Stomach (tissue), 9 donors: ENCODE results near the gene SEMA5A. TPM values are rescaled to one million over a fixed set of nuclear protein-coding genes. Genes with fewer than 3 reads are reported as not detected.

Experiments
- DNase-seq, 2 donors: peaks; one replicate each; pipeline versions ENCODE4 v3.0.0 to v3.0.0-alpha.2; 2013 to 2019
- H3K27ac ChIP-seq, 5 donors: fragments of 200-600 bp in 4 of 5; sonication (generic) in 4 of 5; one replicate each; pipeline ENCODE4 v1.5.1; 2013 to 2019; ENCODE audit warnings: mild to moderate bottlenecking in 1 of 5, moderate library complexity in 1 of 5
- H3K27me3 ChIP-seq, 3 donors: fragments of 200-600 bp; sonication (generic); one replicate each; pipeline ENCODE4 v1.5.1; 2017 to 2019; ENCODE audit warnings: mixed run types in 1 of 3
- H3K36me3 ChIP-seq, 4 donors: fragments of 200-600 bp; sonication (generic); 1 replicate in 3 of 4; 2 replicates in 1 of 4; pipeline ENCODE4 v1.5.1; 2016 to 2019
- H3K4me1 ChIP-seq, 4 donors: fragments of 200-600 bp; sonication (generic); one replicate each; pipeline ENCODE4 v1.5.1; 2016 to 2019
- H3K4me3 ChIP-seq, 4 donors: fragments of 200-600 bp; sonication (generic) in 3 of 4; one replicate each; pipeline ENCODE4 v1.5.1; 2016 to 2019; ENCODE audit warnings: mild to moderate bottlenecking in 1 of 4
- H3K9me3 ChIP-seq, 4 donors: fragments of 200-600 bp; sonication (generic); one replicate each; pipeline ENCODE4 v1.5.1; 2016 to 2019
- EP300 ChIP-seq: sonication (generic); formaldehyde crosslinking; IDR thresholded peaks from one replicate; pipeline ENCODE4 v1.6.1; 2017; ENCODE audit warnings: antibody characterized with exemption
- POLR2A ChIP-seq, 4 donors: fragments of 450-650 bp; IDR thresholded peaks; one replicate each; pipeline ENCODE4 v1.6.1; 2016; ENCODE audit warnings: antibody characterized with exemption in 4 of 4, control low read depth in 2 of 4, mild to moderate bottlenecking in 1 of 4, moderate library complexity in 1 of 4
- POLR2AphosphoS5 ChIP-seq, 3 donors: sonication (generic); formaldehyde crosslinking; IDR thresholded peaks; one replicate each; pipeline ENCODE4 v1.6.1; 2016; ENCODE audit warnings: antibody characterized with exemption in 3 of 3
- WGBS, 5 donors: extraction: QIAGEN DNeasy Blood & Tissue Kit in 3 of 5; methylation state at CpG; one replicate each; pipeline versions ENCODE4 v1.1.5 to v1.1.7; 2013 to 2018; 5-methylcytosine and 5-hydroxymethylcytosine counted together
- intact Hi-C: fragments of 100-400 bp; cut with DNase I; formaldehyde crosslinking; loops from one replicate; pipeline ENCODE4 v1.15.1; 2023; ENCODE audit warnings: low total_unique reads
- polyA plus RNA-seq, 3 donors: library from polyadenylated mRNA; stranded (reverse); fragments of 200-250 nt; gene quantifications; one replicate each; pipeline ENCODE4 v1.2.3, GENCODE V29; 2013
- total RNA-seq, 5 donors: library from RNA; depleted of rRNA; stranded (reverse); fragments of >200 nt; gene quantifications; one replicate each; pipeline versions ENCODE4 v1.1.0 to v1.2.3, GENCODE V29; 2014 to 2016
- TF ChIP-seq, protein P1 (sequence below), 7 experiments: fragments of 450-650 bp in 4 of 7; fragments of 200-600 bp in 3 of 7; sonication (generic) in 3 of 7; IDR thresholded peaks; one replicate each; pipeline ENCODE4 v1.5.1; 2016 to 2019; ENCODE audit warnings: antibody characterized with exemption in 7 of 7, control low read depth in 2 of 7, mild to moderate bottlenecking in 1 of 7
- donor health status: healthy with polysubstance abuse.
- donor health status: Bipolar disorder and iron deficiency.
- donor health status: healthy.

The SEMA5A gene
- total and polyA plus RNA-seq, 8 donors = 0.62 to 26.4 (median 3.2) TPM

DNA sequence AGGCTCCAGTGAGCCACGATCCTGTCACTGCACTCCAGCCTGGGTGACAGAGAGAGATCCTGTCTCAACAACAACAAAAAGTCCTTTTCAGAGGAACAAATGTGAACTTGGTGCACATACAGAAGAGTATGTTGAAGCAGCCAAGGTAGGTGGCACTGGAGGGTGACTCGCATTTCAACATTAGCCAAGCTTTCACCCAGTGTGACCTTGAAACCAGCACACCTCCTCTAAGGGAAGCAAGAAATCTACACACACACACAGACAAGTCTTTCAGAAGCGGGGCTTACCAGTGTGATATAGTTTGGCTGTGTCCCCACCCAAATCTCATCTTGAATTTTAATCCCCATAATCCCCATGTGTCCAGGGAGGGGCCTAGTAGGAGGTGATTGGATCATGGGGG lies 225.2 kb downstream of the SEMA5A start:
- Histone ChIP-seq H3K4me1 (no peaks in the 10 kb centered on the region), H3K4me3 (no peak overlapping the region), H3K36me3 (no peaks in the 10 kb centered on the region), H3K9me3 (no peaks in the 10 kb centered on the region), H3K27me3 (no peaks in the 10 kb centered on the region), H3K27ac (no peak overlapping the region)
- WGBS, 5 donors = 81 to 97% (median 86%) methylated on average over 3 of the region's 3 CpGs
- intact Hi-C loops = no loop called here
- TF ChIP-seq, protein P1, sequence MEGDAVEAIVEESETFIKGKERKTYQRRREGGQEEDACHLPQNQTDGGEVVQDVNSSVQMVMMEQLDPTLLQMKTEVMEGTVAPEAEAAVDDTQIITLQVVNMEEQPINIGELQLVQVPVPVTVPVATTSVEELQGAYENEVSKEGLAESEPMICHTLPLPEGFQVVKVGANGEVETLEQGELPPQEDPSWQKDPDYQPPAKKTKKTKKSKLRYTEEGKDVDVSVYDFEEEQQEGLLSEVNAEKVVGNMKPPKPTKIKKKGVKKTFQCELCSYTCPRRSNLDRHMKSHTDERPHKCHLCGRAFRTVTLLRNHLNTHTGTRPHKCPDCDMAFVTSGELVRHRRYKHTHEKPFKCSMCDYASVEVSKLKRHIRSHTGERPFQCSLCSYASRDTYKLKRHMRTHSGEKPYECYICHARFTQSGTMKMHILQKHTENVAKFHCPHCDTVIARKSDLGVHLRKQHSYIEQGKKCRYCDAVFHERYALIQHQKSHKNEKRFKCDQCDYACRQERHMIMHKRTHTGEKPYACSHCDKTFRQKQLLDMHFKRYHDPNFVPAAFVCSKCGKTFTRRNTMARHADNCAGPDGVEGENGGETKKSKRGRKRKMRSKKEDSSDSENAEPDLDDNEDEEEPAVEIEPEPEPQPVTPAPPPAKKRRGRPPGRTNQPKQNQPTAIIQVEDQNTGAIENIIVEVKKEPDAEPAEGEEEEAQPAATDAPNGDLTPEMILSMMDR (IDR thresholded peaks at IDR 0.05) = no peak
- TF ChIP-seq POLR2A (IDR thresholded peaks at IDR 0.05) (no peak), EP300 (no peak), POLR2AphosphoS5 (IDR thresholded peaks at IDR 0.05) (no peak)
- DNase-seq = no peak

DNA sequence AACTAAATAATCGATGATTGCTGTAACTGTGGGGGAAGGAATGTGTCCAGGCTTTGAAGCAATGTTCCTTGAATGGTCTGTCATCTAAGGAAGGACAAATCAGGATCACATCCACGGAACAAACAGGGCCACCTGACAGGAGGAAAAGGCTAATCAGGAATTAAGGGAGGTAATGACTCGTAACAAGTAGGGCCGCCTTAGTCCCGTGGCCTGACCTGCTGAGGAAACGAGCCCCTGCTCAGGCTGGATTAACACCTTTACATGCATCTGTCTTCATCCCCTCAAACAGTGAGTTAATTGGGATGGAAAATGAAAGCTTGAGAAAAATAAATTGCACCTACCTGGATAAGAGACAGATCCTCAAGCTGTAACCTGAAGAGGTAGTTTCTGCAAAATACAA lies 227.8 kb downstream of the SEMA5A start:
- Histone ChIP-seq H3K4me1 (no peaks in the 10 kb centered on the region), H3K36me3 (no peaks in the 10 kb centered on the region), H3K4me3 (no peak overlapping the region), H3K27ac (no peak overlapping the region), H3K9me3 (no peaks in the 10 kb centered on the region), H3K27me3 (no peaks in the 10 kb centered on the region)
- no peak for TF ChIP-seq POLR2AphosphoS5 (IDR thresholded peaks at IDR 0.05)
- TF ChIP-seq POLR2A (IDR thresholded peaks at IDR 0.05) = no peak
- TF ChIP-seq, protein P1 (IDR thresholded peaks at IDR 0.05) = no peak
- no peak for TF ChIP-seq EP300
- WGBS, 5 donors = 75 to 87% (median 79%) methylated on average over 6 of the region's 6 CpGs
- DNase-seq = no peak
- intact Hi-C loops = no loop called here

DNA sequence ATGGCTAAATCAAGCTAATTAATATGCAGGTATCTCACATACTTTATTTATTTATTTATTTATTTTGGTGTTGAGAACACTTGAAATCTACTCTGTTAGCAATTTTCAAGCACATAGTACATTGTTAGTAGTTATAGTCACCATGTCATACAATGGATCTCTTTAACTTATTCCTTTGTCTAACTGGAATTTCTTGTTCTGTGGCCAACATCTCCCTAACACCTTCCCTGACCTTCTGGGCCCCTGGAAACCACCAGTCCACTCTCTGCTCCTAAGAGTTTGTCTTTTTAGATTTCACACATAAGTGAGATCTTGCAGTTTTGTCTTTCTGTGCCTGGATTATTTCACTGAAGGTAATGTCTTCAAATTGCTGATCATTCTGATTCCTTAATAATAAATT lies 229.1 kb downstream of the SEMA5A start:
- H3K9me3 ChIP-seq = no peaks in the 10 kb centered on the region
- no peaks in the 10 kb centered on the region for H3K36me3 ChIP-seq
- intact Hi-C loops = no loop called here
- DNase-seq = no peak
- TF ChIP-seq, protein P1 (IDR thresholded peaks at IDR 0.05) = no peak
- TF ChIP-seq POLR2A (IDR thresholded peaks at IDR 0.05) (no peak), EP300 (no peak), POLR2AphosphoS5 (IDR thresholded peaks at IDR 0.05) (no peak)
- no peaks in the 10 kb centered on the region for H3K27me3 ChIP-seq
- no peak overlapping the region for H3K27ac ChIP-seq
- no peak overlapping the region for H3K4me3 ChIP-seq
- H3K4me1 ChIP-seq = no peaks in the 10 kb centered on the region

DNA sequence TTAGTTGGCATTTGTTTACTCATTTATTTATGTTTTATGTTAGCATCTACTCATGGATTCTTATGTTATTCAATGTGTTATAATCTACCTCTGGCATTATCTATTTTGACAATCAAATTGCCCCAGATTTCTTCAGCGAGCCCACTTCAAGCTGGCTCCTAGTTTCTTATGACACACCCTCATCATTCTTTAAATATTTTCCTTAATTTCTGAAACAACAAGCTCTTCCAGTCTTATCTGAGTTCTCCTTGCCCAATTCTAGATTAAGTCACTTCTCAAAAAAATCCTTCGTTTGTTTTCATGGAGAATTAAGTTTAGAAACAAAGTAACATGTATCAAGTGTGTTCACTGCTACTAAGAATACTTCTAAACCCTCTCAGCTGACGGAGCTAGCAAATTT lies 229.8 kb downstream of the SEMA5A start:
- 33 to 58% (median 54%) methylated on average over 3 of the region's 3 CpGs for WGBS, 5 donors

More for the DNA sequence above, 229.8 kb downstream of the SEMA5A start:
- Histone ChIP-seq H3K9me3 (no peaks in the 10 kb centered on the region), H3K36me3 (no peaks in the 10 kb centered on the region), H3K4me1 (no peaks in the 10 kb centered on the region), H3K27me3 (no peaks in the 10 kb centered on the region), H3K27ac (no peak overlapping the region), H3K4me3 (no peak overlapping the region)
- TF ChIP-seq, protein P1 (IDR thresholded peaks at IDR 0.05) = no peak
- TF ChIP-seq EP300 (no peak), POLR2AphosphoS5 (IDR thresholded peaks at IDR 0.05) (no peak), POLR2A (IDR thresholded peaks at IDR 0.05) (no peak)
- intact Hi-C loops = no loop called here
- DNase-seq = no peak
